Superior temporal gyrus (tissue), 1 donor: Measurements from ENCODE around the gene IFT80.

Source experiments
- DNase-seq: peaks from one replicate; pipeline ENCODE4 v3.0.0-alpha.2; 2016; ENCODE audit errors: extremely low spot score

The IFT80 gene

GRCh38 chr3:160400702-160401150, 1.7 kb upstream of the IFT80 start:
- DNase-seq: no peak

DNA sequence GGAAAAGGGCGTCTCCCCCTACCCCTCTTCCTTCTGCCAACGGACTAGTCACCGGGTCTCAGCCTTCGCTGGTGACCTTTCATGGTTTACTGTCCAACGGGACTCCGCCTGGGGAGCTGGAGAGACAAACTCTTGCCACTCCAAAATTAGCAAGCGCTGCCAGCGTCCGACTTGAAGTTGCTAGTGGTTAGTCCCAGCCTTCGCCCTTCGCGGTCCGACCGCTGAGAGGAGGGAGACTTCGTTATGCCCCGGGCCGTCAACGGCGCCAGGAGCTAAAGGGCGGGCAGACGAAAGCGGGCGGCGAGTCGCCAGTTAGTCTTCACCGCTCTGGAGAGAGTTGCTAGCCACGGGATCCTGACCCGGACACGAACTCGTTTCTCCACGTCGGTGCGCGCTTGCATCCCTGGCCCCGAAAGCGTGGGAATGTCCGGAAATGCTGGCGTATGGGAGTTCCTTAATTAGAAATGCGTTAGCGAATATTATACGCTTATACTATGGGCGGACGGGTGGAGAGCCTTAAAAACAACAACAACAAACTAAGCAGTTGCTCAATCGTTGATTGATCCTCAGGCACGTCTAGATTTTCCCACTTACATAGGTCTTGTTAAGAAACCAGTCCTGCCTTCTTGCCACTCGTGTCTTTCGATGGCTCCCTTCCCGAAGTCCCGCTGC, 1.1 kb upstream of the IFT80 start:
- DNase-seq: no peak

- DNase-seq: no peak
These were observed 253 bp downstream of the IFT80 start for GRCh38 chr3:160398820-160399124.

DNA sequence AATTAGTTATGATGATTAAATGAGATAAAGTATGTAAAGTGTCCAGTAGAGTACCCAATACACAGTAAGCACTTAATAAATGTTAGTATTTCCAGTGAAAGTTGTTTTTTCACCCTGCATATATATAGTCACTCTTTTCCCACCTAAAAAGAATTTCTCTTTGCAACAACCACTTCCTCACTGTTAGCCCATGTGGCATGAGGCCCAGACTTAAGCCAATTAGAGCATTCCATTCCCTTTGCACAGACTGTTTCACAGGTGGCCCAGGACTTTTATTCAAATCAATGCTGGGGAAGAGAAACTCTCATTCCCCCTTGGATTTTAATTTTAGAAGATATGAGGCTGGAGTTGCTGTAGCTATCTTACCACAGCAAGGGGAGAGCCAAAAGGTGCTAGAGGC, 3.7 kb downstream of the IFT80 start:
- no peak for DNase-seq

DNA sequence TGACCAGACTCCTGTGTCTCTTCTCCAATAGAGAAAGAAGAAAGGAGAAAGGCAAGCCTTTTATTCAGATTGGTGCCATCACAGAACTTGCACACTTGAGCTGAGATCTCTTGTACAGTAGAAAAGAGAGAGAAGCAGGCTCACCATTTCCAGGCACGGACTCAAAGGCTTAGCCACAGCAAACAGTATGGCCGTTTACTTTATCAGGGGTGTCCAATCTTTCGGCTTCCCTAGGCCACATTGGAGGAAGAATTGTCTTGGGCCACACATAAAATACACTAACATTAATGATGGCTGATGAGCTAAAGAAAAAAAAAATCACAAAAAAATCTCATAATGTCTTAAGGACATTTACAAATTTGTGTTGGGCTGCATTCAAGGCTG, 5.0 kb downstream of the IFT80 start:
- DNase-seq: no peak

GRCh38 chr3:160393346-160394008, 5.5 kb downstream of the IFT80 start:
- DNase-seq: no peak

GRCh38 chr3:160392798-160393197, 6.2 kb downstream of the IFT80 start:
- no peak for DNase-seq

DNA sequence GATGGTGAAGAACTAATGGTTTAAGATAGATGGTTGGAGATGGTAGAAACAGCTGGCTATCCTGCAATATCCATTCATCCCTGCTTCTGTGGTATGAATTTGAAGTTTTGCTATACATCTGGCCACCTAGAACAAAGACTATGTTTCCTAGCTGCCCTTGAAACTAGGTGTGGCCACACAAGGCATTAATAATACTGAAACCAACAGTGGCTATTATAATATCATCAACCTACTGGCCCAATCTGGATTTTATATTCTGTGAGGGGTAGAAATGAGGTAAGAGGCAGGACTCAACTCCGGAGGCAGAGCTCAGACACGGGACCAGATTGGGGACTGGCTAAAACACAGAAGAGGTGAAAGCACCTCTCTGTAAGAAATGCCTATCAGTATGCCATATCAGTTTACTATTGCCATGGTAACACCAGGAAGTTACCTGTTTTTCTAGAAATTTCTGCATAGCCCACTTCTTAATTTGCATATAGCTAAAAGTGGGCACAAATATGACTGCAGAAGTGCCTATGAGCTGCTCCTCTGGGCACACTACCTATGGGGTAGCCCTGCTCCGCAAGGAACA, 8.4 kb downstream of the IFT80 start:
- DNase-seq: no peak

DNA sequence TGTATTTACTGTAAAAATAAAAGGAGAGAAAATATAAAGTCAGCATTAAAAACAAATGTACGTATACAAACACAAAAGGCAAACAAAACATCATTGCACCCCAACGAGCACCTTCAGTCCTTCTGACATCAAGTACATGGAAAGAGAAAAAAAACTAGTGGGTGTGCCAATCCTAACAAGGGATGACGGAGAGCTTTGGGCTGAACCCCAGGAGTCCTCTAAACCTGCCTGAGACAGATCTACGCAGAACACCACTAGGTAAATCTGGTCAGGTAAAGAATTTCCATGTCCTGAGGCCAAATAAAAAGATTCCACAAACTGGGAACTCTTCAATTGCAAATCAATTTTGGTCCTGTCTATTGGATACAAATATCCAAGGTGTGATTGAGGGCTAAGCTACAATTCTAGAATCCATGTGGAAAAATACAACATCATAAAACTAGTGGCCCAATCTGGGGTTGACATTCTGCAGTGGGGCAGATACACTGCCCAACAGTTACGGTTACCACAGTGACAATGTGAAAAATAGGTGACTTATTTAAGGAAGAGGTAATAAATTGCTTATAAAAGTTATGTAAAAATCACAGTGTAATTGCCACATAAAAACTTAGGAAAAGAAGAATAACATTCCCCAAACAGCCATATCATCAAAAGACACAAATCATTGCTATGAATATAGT, 14.2 kb downstream of the IFT80 start:
- no peak for DNase-seq

GRCh38 chr3:160381470-160381869, 17.6 kb downstream of the IFT80 start:
- DNase-seq: no peak

GRCh38 chr3:160379628-160380214, 19.3 kb downstream of the IFT80 start:
- DNase-seq: no peak

DNA sequence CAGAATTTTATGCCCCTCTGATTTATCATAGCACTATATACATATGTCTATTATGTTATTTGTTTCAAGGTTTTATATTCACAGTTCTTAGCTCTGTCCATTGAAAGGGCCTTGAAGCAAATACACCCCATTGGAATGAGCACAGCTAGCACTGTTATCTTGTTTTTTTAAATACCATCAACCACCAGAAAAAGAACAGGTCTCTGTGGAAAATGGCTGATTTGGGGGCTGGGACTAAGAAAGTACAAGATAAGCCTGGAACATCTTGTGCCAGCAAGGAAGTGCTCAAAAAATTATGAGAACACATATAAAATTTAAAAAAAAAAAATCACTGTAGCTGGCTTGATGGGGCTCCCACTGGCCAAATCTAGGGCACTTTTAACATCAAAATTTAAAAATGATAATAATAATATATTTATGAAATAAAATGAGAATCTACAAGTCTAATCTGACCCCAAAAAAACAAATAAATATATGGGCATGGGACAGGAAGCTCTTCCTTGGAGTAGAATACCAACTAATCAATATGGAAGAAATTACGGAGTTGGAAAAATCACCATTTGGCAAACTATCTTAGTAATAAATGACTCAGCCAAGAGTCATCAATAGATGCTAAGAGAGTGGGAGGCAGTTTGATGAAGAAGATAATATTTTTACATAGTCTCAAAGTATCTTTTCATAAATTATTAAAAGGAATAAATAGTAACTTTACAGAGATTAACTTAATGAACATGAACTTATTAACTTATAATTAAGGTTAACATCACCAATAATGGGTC, 20.5 kb downstream of the IFT80 start:
- no peak for DNase-seq

GRCh38 chr3:160376681-160377080, 22.3 kb downstream of the IFT80 start:
- DNase-seq: no peak

DNA sequence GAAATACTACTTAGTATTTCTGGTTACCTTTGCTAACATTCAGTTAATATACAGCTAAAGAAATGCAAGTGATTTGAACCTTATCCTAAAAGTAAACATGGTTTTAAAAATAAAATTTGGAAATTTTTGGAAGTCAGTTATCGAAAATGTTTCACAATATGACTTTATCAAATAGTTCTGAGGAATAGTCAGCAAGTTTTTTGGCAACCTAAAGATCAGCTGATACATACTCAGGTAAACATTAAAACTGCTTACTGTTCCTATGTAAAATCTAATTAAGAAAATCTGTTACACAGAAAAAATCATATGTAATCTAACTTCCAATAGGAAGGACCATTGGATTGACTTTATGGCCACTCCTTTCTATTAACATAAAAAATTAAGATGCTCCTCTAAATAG, 24.1 kb downstream of the IFT80 start:
- no peak for DNase-seq

- no peak for DNase-seq
These were observed 24.6 kb downstream of the IFT80 start for GRCh38 chr3:160374472-160374871.

DNA sequence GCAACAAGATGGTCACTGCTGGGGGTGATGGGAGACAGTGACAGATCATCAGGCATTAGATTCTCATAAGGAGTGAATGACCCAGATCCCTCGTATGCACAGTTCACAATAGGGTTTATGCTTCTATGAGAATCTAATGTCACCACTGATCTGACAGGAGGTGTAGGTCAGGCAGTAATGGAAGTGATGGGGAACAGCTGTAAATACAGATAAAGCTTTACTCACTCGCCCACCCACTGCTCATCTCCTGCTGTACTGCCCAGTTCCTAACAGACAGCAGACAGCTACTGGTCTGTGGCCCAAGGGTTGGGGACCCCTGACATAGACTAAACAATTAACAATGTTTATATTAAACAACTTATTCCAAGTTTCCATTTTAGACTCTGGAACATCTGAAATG, 25.4 kb downstream of the IFT80 start:
- DNase-seq: no peak

- no peak for DNase-seq
These were observed 26.2 kb downstream of the IFT80 start for GRCh38 chr3:160372780-160373179.

DNA sequence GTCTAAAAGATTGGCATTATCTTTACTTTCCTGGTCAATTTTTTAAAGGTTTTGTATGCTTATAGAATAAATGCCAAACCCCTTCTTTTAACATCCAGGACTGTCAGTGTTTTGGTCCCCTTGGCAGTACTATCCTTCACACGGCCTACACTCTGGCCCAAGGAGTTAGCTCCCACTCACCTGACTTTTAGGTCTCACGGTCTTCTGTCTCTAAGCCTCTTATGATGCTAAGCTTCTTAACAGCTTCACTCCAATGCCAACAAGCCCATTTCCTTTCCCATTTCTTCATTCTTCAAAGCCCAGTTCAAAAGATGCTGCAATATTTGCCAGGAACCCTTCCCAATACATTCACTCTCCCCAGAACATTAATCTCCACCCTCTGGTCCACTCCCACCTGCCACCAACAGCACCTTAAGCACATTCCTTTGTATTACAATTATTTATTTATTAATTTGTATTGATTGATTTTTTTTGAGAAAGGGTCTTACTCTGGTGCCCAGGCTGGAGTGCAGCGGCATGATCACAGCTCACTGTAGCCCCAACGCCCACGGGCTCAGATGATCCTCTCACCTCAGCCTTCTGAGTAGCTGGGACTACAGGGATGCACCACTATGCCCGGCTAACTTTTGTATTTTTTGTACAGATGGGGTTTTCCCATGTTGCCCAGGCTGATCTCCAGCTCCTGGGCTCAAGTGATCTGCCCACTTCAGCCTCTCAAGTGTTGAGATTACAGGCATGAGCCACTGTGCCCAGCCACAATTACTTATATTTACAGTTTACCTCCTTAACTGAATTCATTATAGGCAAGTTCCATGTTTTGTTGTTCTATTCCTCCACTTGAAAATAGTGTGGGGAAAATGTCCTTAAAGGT, 27.8 kb downstream of the IFT80 start:
- no peak for DNase-seq

DNA sequence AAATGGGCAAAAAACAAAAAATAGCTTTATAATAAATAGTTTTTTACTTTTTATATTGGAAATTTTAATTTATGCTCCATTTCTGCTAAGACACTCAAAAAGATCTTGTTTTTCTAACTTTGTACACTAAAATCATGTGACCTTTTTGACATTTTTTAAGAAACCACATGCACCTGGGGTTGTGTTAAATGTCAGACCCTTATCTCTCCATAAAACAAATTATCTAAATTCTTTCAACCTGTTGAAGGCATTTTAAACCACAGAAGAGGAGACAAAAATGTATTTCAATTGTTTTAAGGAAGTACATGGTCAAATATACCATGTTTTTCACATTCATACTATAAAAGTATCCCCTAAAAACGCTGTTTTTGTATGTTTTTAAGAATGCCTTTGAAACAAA, 29.2 kb downstream of the IFT80 start:
- DNase-seq: no peak

DNA sequence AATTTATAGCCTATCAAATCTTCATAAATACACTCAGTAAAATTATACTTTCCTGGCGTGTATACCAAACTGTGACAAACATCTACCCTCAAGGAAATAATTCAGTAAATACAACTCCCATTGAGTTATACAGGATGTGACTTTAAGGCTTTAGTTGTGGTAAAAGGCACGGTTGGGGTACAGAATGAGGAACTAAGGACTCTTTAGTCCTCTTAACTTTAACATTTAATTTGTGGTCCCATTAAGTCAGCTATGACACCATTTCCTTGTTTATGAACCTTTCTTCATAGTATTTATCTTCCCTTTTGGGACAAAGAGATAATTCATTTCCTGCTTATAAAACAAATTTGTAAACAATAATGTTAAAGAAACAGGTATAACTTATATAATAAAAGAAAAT, 30.2 kb downstream of the IFT80 start:
- DNase-seq: no peak
